HG03432 (cell line): ENCODE results near the gene SPTBN5.

Source experiments
- ATAC-seq: cut with Tn5 transposase; IDR thresholded peaks from one replicate; pipeline ENCODE4 v1.9.1; 2021; ENCODE audit warnings: mild to moderate bottlenecking, moderate library complexity; ENCODE audit not compliant: unreplicated experiment

The SPTBN5 gene

GRCh38 chr15:41809526-41810220, 84.2 kb downstream of the SPTBN5 start:
- ATAC-seq = no peak

GRCh38 chr15:41809121-41809520, 84.7 kb downstream of the SPTBN5 start:
- ATAC-seq = no peak

GRCh38 chr15:41806291-41807181, 87.3 kb downstream of the SPTBN5 start:
- ATAC-seq = no peak

GRCh38 chr15:41805711-41806110, 88.1 kb downstream of the SPTBN5 start:
- no peak for ATAC-seq

- ATAC-seq = no peak
Measured at GRCh38 chr15:41804916-41805666, 88.8 kb downstream of the SPTBN5 start.

- ATAC-seq = no peak
Measured at GRCh38 chr15:41804361-41804760, 89.5 kb downstream of the SPTBN5 start.

GRCh38 chr15:41801850-41802455, 91.9 kb downstream of the SPTBN5 start:
- no peak for ATAC-seq

GRCh38 chr15:41801185-41801584, 92.7 kb downstream of the SPTBN5 start:
- no peak for ATAC-seq

GRCh38 chr15:41799488-41799805, 94.4 kb downstream of the SPTBN5 start:
- ATAC-seq = no peak

- no peak for ATAC-seq
Measured at GRCh38 chr15:41798607-41799487, 95.0 kb downstream of the SPTBN5 start.
